H9 (cell line): ENCODE measurements around the gene ZDHHC11. TPM values are rescaled to one million over a fixed set of nuclear protein-coding genes. Genes with fewer than 3 reads are reported as not detected.

Experiments used
- DNase-seq: peaks from one replicate; pipeline ENCODE4 v3.0.0-alpha.2; 2017
- H2AFZ ChIP-seq: one replicate; pipeline ENCODE4 v1.6.1; 2013; ENCODE audit warnings: mild to moderate bottlenecking, low read length, control low read depth, moderate library complexity
- H2AK5ac ChIP-seq: 2 replicates; pipeline ENCODE4 v1.6.1; 2013; ENCODE audit warnings: low read length, control low read depth, mixed read lengths; ENCODE audit not compliant: insufficient read length
- H2BK120ac ChIP-seq: one replicate; pipeline ENCODE4 v1.6.1; 2013; ENCODE audit warnings: low read depth, mild to moderate bottlenecking, low read length, control low read depth, inconsistent platforms; ENCODE audit not compliant: poor library complexity, severe bottlenecking
- H2BK12ac ChIP-seq: 2 replicates; pipeline ENCODE4 v1.6.1; 2013; ENCODE audit warnings: low read length, control low read depth, mixed read lengths, low read depth; ENCODE audit not compliant: insufficient read length
- H2BK15ac ChIP-seq: 2 replicates; pipeline ENCODE4 v1.6.1; 2013; ENCODE audit warnings: low read depth, low read length, control low read depth
- H2BK20ac ChIP-seq: one replicate; pipeline ENCODE4 v1.6.1; 2013; ENCODE audit warnings: low read depth, mild to moderate bottlenecking, low read length, control low read depth, inconsistent platforms; ENCODE audit not compliant: poor library complexity, severe bottlenecking
- H2BK5ac ChIP-seq: 2 replicates; pipeline ENCODE4 v1.6.1; 2013; ENCODE audit warnings: low read length, control low read depth, mixed read lengths; ENCODE audit not compliant: insufficient read length
- H3K14ac ChIP-seq: 2 replicates; pipeline ENCODE4 v1.6.1; 2013; ENCODE audit warnings: low read length, control low read depth; ENCODE audit not compliant: insufficient read depth
- H3K18ac ChIP-seq: 2 replicates; pipeline ENCODE4 v1.6.1; 2013; ENCODE audit warnings: low read depth, mild to moderate bottlenecking, mixed read lengths, low read length, control low read depth; ENCODE audit not compliant: insufficient read length
- H3K23ac ChIP-seq: 2 replicates; pipeline ENCODE4 v1.6.1; 2013; ENCODE audit warnings: low read length, control low read depth, mixed read lengths, low read depth; ENCODE audit not compliant: insufficient read length
- H3K23me2 ChIP-seq: 2 replicates; pipeline ENCODE4 v1.6.1; 2013; ENCODE audit warnings: low read depth, mild to moderate bottlenecking, mixed read lengths, low read length, control low read depth; ENCODE audit not compliant: insufficient read length, poor library complexity, severe bottlenecking
- H3K27ac ChIP-seq: 2 replicates; pipeline ENCODE4 v1.5.1; 2013; ENCODE audit warnings: low read length, control low read depth, mixed read lengths, low read depth; ENCODE audit not compliant: insufficient read length
- H3K27me3 ChIP-seq: 2 replicates; pipeline ENCODE4 v1.6.1; 2013; ENCODE audit warnings: low read length, control low read depth, inconsistent platforms; ENCODE audit not compliant: insufficient read depth
- H3K4ac ChIP-seq: 2 replicates; pipeline ENCODE4 v1.6.1; 2013; ENCODE audit warnings: low read depth, mild to moderate bottlenecking, control low read depth, inconsistent platforms, low read length, moderate library complexity
- H3K4me1 ChIP-seq: 2 replicates; pipeline ENCODE4 v1.6.1; 2013; ENCODE audit warnings: low read length, control low read depth, inconsistent platforms; ENCODE audit not compliant: insufficient read depth
- H3K4me2 ChIP-seq: 2 replicates; pipeline ENCODE4 v1.6.1; 2013; ENCODE audit warnings: low read length, control low read depth, mixed read lengths; ENCODE audit not compliant: insufficient read length, insufficient read depth
- H3K56ac ChIP-seq: 2 replicates; pipeline ENCODE4 v1.6.1; 2013; ENCODE audit warnings: low read depth, mild to moderate bottlenecking, mixed read lengths, low read length, control low read depth; ENCODE audit not compliant: insufficient read length
- H3K79me1 ChIP-seq: 2 replicates; pipeline ENCODE4 v1.6.1; 2013; ENCODE audit warnings: low read depth, mild to moderate bottlenecking, moderate library complexity, low read length, control low read depth, inconsistent platforms; ENCODE audit not compliant: insufficient read depth, poor library complexity, severe bottlenecking
- H3K79me2 ChIP-seq: 2 replicates; pipeline ENCODE4 v1.6.1; 2013; ENCODE audit warnings: low read length, control low read depth, inconsistent platforms; ENCODE audit not compliant: insufficient read depth
- H3K9ac ChIP-seq: 2 replicates; pipeline ENCODE4 v1.6.1; 2013; ENCODE audit warnings: low read length, control low read depth, mixed read lengths; ENCODE audit not compliant: insufficient read length; ENCODE audit errors: extremely low read depth
- H3K9me3 ChIP-seq: one replicate; pipeline ENCODE4 v1.6.1; 2013; ENCODE audit warnings: low read depth, low read length, inconsistent platforms; ENCODE audit not compliant: control insufficient read depth
- H3T11ph ChIP-seq: one replicate; pipeline ENCODE4 v1.6.1; 2013; ENCODE audit warnings: mild to moderate bottlenecking, low read length, control low read depth, inconsistent platforms
- H4K20me1 ChIP-seq: one replicate; pipeline ENCODE4 v1.6.1; 2013; ENCODE audit not compliant: control insufficient read depth, insufficient read length, insufficient read depth
- H4K5ac ChIP-seq: 2 replicates; pipeline ENCODE4 v1.6.1; 2013; ENCODE audit warnings: low read depth, mild to moderate bottlenecking, mixed read lengths, low read length, control low read depth; ENCODE audit not compliant: insufficient read length
- H4K8ac ChIP-seq: replicated peaks from 2 replicates; pipeline ENCODE4 v1.6.1; 2013; ENCODE audit warnings: low read length, control low read depth, mixed read lengths, low read depth; ENCODE audit not compliant: insufficient read length
- H4K91ac ChIP-seq: 2 replicates; pipeline ENCODE4 v1.6.1; 2013; ENCODE audit warnings: low read depth, mild to moderate bottlenecking, moderate library complexity, mixed read lengths, low read length, control low read depth; ENCODE audit not compliant: insufficient read length
- H3K27ac Mint-ChIP-seq, 3 experiments: 2 replicates in 2 of 3; 3 replicates in 1 of 3; pipeline ENCODE4 v1.8.0; 2020 to 2021; ENCODE audit warnings: mixed read lengths in 3 of 3, mild to moderate bottlenecking in 1 of 3, moderate library complexity in 1 of 3
- H3K27me3 Mint-ChIP-seq: 2 replicates; pipeline ENCODE4 v1.8.0; 2021; ENCODE audit warnings: low read depth, mild to moderate bottlenecking, moderate library complexity, mixed read lengths
- H3K36me3 Mint-ChIP-seq, 3 experiments: 2 replicates in 2 of 3; 3 replicates in 1 of 3; pipeline ENCODE4 v1.8.0; 2020 to 2021; ENCODE audit warnings: low read depth in 3 of 3, mixed read lengths in 3 of 3; ENCODE audit not compliant: insufficient read depth in 1 of 3
- H3K4me1 Mint-ChIP-seq, 2 experiments: 2 replicates each; pipeline ENCODE4 v1.8.0; 2020; ENCODE audit warnings: mixed read lengths in 2 of 2
- H3K4me3 Mint-ChIP-seq, 2 experiments: 2 replicates in 1 of 2; 3 replicates in 1 of 2; pipeline ENCODE4 v1.8.0; 2020 to 2021; ENCODE audit warnings: mild to moderate bottlenecking in 2 of 2, mixed read lengths in 2 of 2, moderate library complexity in 1 of 2
- H3K9me3 Mint-ChIP-seq, 2 experiments: 2 replicates in 1 of 2; 3 replicates in 1 of 2; pipeline ENCODE4 v1.8.0; 2020; ENCODE audit warnings: mild to moderate bottlenecking in 2 of 2, mixed read lengths in 2 of 2, moderate library complexity in 1 of 2
- WGBS: extraction: QIAGEN DNeasy Blood & Tissue Kit; methylation state at CpG from one replicate; pipeline ENCODE4 v1.1.7; 2013; ENCODE audit warnings: missing lambda C conversion rate, low lambda C conversion rate, mixed read lengths; ENCODE audit not compliant: insufficient read length; ENCODE audit errors: extremely low coverage; 5-methylcytosine and 5-hydroxymethylcytosine counted together
- total RNA-seq: library from RNA; stranded (reverse); gene quantifications from 2 replicates; pipeline ENCODE4 v1.2.1, GENCODE V29; 2021
- TF ChIP-seq, protein P1 (sequence below): fragments of 200-600 bp; sonication (generic); conservative IDR thresholded peaks from 3 replicates; pipeline ENCODE4 v1.8.0; 2021; ENCODE audit warnings: antibody characterized with exemption, mild to moderate bottlenecking

Gene ZDHHC11
- total RNA-seq, 1 experiment from 2014 or later, result 37.6 TPM

DNA sequence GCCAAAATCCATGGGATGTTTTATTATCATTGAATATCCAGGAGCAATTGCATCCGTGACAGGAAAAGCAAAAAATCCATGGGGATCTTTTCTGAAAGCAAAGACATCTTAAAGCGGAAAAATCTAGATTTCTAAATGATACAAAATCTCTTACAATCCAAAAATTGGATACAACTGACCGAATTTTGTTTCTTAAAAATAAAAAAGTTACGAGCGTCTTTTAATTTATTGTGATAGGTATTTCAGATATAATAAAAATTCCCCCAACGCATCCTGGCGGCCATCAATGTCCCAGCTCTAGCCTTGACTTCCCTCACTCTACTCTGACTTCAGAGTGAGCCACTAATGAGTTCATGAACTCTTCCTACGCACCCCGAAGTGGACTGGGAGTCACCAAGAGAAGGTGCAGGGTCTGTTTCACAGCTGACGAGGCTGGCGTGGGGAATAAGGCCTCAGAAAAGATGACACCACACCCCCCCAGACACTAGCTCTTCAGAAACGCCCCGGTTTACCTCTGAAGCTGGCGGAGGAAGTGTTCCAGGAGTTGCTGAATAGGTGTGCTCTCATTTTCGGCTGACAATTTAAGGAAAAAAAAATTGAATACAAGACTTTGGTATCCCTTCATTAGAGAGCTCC is 38.4 kb upstream of the ZDHHC11 start:
- H3K9ac ChIP-seq, result no peak overlapping the region
- H2AFZ ChIP-seq, result no peak overlapping the region
- H4K8ac ChIP-seq, result no peak overlapping the region
- H3K36me3 Mint-ChIP-seq, result peaks cover 66 to 89% (median 80%) of the 10 kb centered on the region in 3 experiments; a peak in 6 of 7 replicates
- H2BK20ac ChIP-seq, result no peak overlapping the region
- no peak overlapping the region for H3T11ph ChIP-seq
- H3K4me1 ChIP-seq, result no peaks in the 10 kb centered on the region
- no peak overlapping the region for H3K18ac ChIP-seq
- H3K27me3 ChIP-seq, result no peaks in the 10 kb centered on the region
- no CpG with 5 or more reads among the region's 15 CpGs for WGBS
- no peaks in the 10 kb centered on the region for H3K27me3 Mint-ChIP-seq
- TF ChIP-seq, protein P1, sequence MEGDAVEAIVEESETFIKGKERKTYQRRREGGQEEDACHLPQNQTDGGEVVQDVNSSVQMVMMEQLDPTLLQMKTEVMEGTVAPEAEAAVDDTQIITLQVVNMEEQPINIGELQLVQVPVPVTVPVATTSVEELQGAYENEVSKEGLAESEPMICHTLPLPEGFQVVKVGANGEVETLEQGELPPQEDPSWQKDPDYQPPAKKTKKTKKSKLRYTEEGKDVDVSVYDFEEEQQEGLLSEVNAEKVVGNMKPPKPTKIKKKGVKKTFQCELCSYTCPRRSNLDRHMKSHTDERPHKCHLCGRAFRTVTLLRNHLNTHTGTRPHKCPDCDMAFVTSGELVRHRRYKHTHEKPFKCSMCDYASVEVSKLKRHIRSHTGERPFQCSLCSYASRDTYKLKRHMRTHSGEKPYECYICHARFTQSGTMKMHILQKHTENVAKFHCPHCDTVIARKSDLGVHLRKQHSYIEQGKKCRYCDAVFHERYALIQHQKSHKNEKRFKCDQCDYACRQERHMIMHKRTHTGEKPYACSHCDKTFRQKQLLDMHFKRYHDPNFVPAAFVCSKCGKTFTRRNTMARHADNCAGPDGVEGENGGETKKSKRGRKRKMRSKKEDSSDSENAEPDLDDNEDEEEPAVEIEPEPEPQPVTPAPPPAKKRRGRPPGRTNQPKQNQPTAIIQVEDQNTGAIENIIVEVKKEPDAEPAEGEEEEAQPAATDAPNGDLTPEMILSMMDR, result no peak
- H3K56ac ChIP-seq, result no peak overlapping the region
- no peak overlapping the region for H2BK12ac ChIP-seq
- no peak overlapping the region for H4K91ac ChIP-seq
- H3K4me2 ChIP-seq, result no peak overlapping the region
- no peak overlapping the region for H3K4me3 Mint-ChIP-seq
- H3K4ac ChIP-seq, result no peak overlapping the region
- H2BK5ac ChIP-seq, result no peak overlapping the region
- no peaks in the 10 kb centered on the region for H3K9me3 Mint-ChIP-seq
- H2BK15ac ChIP-seq, result no peak overlapping the region
- no peak overlapping the region for H3K27ac ChIP-seq
- H3K79me1 ChIP-seq, result peaks cover 6% of the 10 kb centered on the region
- H4K5ac ChIP-seq, result no peak overlapping the region
- no peak overlapping the region for H2AK5ac ChIP-seq
- H3K9me3 ChIP-seq, result no peaks in the 10 kb centered on the region
- H3K4me1 Mint-ChIP-seq, result peaks cover 16 to 18% of the 10 kb centered on the region in 2 experiments
- H3K79me2 ChIP-seq, result peaks cover 15% of the 10 kb centered on the region; the same call in 1 of the 2 replicates
- H4K20me1 ChIP-seq, result no peaks in the 10 kb centered on the region
- peaks cover 10% of the 10 kb centered on the region for H3K23me2 ChIP-seq
- no peak overlapping the region for H3K14ac ChIP-seq
- no peak overlapping the region for H2BK120ac ChIP-seq
- H3K23ac ChIP-seq, result no peak overlapping the region
- H3K27ac Mint-ChIP-seq, result no peak overlapping the region
- DNase-seq, result no peak
